ENCODE measurements around the gene PILRA.

DNA sequence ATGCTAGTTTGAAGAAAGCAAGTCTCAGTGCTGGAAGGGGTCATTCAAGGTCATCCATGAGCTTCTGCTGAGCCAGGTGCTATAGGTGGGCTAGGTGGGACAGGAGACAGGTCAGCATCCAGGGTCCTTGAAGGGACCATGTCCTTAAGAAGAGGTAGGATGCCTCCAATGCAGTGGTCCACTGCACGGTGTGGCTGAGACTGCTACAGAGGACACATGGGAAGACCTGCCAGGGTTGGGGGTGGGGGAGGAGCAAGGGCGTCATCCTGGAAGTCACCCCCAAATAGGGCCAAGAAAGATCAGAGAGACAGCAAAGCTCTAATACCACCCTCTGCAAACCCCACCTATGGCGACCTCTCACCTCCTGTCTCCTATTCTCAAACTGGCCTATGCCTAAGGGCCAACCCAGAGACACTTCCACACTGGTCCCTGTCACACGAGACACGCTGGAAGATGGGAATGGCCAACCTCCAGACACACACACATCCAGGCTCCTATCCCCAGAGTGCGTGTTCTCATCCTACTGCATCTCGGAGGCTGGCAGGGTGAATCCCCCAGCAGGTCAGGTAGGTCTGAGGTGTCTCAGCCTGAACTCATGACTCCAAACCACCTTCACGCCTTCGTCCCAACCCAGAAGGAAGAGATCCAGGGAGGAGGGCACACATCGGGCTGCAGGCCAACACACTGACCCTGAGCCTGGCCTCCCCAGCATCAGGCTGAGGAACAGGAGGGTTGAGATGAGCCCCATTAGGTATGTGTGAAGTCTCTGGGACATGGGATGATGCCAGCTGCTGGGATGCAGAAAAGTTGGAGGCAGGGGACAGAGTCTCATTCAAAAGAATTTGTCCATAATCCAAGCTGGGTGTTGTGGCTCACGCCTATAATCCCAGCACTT lies 68.6 kb downstream of the PILRA start:
- TF ChIP-seq POLR2AphosphoS5 (IDR thresholded peaks at IDR 0.05), result no peak
- TF ChIP-seq, protein P1, sequence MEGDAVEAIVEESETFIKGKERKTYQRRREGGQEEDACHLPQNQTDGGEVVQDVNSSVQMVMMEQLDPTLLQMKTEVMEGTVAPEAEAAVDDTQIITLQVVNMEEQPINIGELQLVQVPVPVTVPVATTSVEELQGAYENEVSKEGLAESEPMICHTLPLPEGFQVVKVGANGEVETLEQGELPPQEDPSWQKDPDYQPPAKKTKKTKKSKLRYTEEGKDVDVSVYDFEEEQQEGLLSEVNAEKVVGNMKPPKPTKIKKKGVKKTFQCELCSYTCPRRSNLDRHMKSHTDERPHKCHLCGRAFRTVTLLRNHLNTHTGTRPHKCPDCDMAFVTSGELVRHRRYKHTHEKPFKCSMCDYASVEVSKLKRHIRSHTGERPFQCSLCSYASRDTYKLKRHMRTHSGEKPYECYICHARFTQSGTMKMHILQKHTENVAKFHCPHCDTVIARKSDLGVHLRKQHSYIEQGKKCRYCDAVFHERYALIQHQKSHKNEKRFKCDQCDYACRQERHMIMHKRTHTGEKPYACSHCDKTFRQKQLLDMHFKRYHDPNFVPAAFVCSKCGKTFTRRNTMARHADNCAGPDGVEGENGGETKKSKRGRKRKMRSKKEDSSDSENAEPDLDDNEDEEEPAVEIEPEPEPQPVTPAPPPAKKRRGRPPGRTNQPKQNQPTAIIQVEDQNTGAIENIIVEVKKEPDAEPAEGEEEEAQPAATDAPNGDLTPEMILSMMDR (IDR thresholded peaks at IDR 0.05), result no peak
- TF ChIP-seq EP300 (IDR thresholded peaks at IDR 0.05), result no peak

Data from gastroesophageal sphincter (tissue), 3 donors.